Activated T-helper 17 cell treated with anti-CD3 and anti-CD28 coated beads, Interleukin-2, amount 50 U/mL, for 72 hours (primary cell): ENCODE data around the gene ATAT1. TPM values are rescaled to one million over a fixed set of nuclear protein-coding genes. Genes with fewer than 3 reads are reported as not detected.

Source experiments
- ATAC-seq: fragments of 150-1000 bp; cut with Tn5 transposase; replicated peaks from 2 replicates; pipeline ENCODE4 v1.10.0; 2021; ENCODE audit warnings: mild to moderate bottlenecking, moderate library complexity
- H3K27ac Mint-ChIP-seq: one replicate; pipeline ENCODE4 v1.8.0; 2022; ENCODE audit warnings: mixed read lengths
- H3K27me3 Mint-ChIP-seq: one replicate; pipeline ENCODE4 v1.8.0; 2022; ENCODE audit warnings: mixed read lengths
- H3K36me3 Mint-ChIP-seq: one replicate; pipeline ENCODE4 v1.8.0; 2022; ENCODE audit warnings: low read depth, mild to moderate bottlenecking, mixed read lengths
- H3K4me1 Mint-ChIP-seq: one replicate; pipeline ENCODE4 v1.8.0; 2022; ENCODE audit warnings: mixed read lengths
- H3K4me3 Mint-ChIP-seq: one replicate; pipeline ENCODE4 v1.8.0; 2022; ENCODE audit warnings: mild to moderate bottlenecking, mixed read lengths
- H3K9me3 Mint-ChIP-seq: one replicate; pipeline ENCODE4 v1.8.0; 2022; ENCODE audit warnings: mixed read lengths
- total RNA-seq, 2 donors: library from RNA; stranded (reverse); gene quantifications; one replicate each; pipeline ENCODE4 v1.2.3, GENCODE V29; 2022

The ATAT1 gene
- total RNA-seq, 2 donors from 2014 or later: 12.3 to 20.9 TPM

GRCh38 chr6:30681766-30682142 is 55.1 kb downstream of the ATAT1 start:
- Mint-ChIP-seq H3K4me3 (peak overlapping the region; percentile 98), H3K27ac (peak overlapping the region; percentile 97), H3K27me3 (no peaks in the 10 kb centered on the region), H3K36me3 (peaks cover 100% of the 10 kb centered on the region), H3K9me3 (no peaks in the 10 kb centered on the region), H3K4me1 (peaks cover 4% of the 10 kb centered on the region)
- ATAC-seq: peak; percentile 2

GRCh38 chr6:30682143-30683117 is 55.8 kb downstream of the ATAT1 start:
- Mint-ChIP-seq H3K27ac (peak overlapping the region; percentile 97), H3K36me3 (peaks cover 100% of the 10 kb centered on the region), H3K4me3 (peak overlapping the region; percentile 98), H3K9me3 (no peaks in the 10 kb centered on the region), H3K27me3 (no peaks in the 10 kb centered on the region), H3K4me1 (peaks cover 4% of the 10 kb centered on the region)
- peak; percentile 74 for ATAC-seq

- ATAC-seq: no peak
- peaks cover 9% of the 10 kb centered on the region for H3K4me1 Mint-ChIP-seq
- H3K27ac Mint-ChIP-seq: peak overlapping the region; percentile 97
- no peaks in the 10 kb centered on the region for H3K9me3 Mint-ChIP-seq
- H3K36me3 Mint-ChIP-seq: peaks cover 100% of the 10 kb centered on the region
- no peaks in the 10 kb centered on the region for H3K27me3 Mint-ChIP-seq
- H3K4me3 Mint-ChIP-seq: peak overlapping the region; percentile 98
Measured at GRCh38 chr6:30683183-30683979, 56.7 kb downstream of the ATAT1 start.

GRCh38 chr6:30683980-30684338 is 57.3 kb downstream of the ATAT1 start:
- Mint-ChIP-seq H3K9me3 (no peaks in the 10 kb centered on the region), H3K4me1 (peaks cover 13% of the 10 kb centered on the region), H3K27ac (peak overlapping the region; percentile 97), H3K27me3 (no peaks in the 10 kb centered on the region), H3K36me3 (peaks cover 96% of the 10 kb centered on the region), H3K4me3 (peak overlapping the region; percentile 98)
- ATAC-seq: no peak

GRCh38 chr6:30684386-30685156 is 57.9 kb downstream of the ATAT1 start:
- no peaks in the 10 kb centered on the region for H3K9me3 Mint-ChIP-seq
- no peak for ATAC-seq
- H3K4me3 Mint-ChIP-seq: peak overlapping the region; percentile 98
- peak overlapping the region; percentile 97 for H3K27ac Mint-ChIP-seq
- H3K36me3 Mint-ChIP-seq: peaks cover 90% of the 10 kb centered on the region
- peaks cover 13% of the 10 kb centered on the region for H3K4me1 Mint-ChIP-seq
- H3K27me3 Mint-ChIP-seq: no peaks in the 10 kb centered on the region

- ATAC-seq: no peak
- H3K9me3 Mint-ChIP-seq: no peaks in the 10 kb centered on the region
- H3K27ac Mint-ChIP-seq: peak overlapping the region; percentile 97
- H3K4me3 Mint-ChIP-seq: peak overlapping the region; percentile 98
- H3K27me3 Mint-ChIP-seq: no peaks in the 10 kb centered on the region
- H3K4me1 Mint-ChIP-seq: peaks cover 20% of the 10 kb centered on the region
- H3K36me3 Mint-ChIP-seq: peaks cover 86% of the 10 kb centered on the region
Measured at GRCh38 chr6:30685157-30686008, 58.7 kb downstream of the ATAT1 start.

GRCh38 chr6:30686009-30686907 is 59.6 kb downstream of the ATAT1 start, which contains the start of gene PPP1R18:
Gene PPP1R18, minus strand, starts transcription at chr6:30686645. Its CDS starts 627 bp downstream, at chr6:30686018.
- ATAC-seq: peak; percentile 42

GRCh38 chr6:30686908-30687658 is 60.4 kb downstream of the ATAT1 start:
- peak; percentile 48 for ATAC-seq
- Mint-ChIP-seq H3K36me3 (peaks cover 73% of the 10 kb centered on the region), H3K27ac (peak overlapping the region; percentile 97), H3K27me3 (no peaks in the 10 kb centered on the region), H3K9me3 (no peaks in the 10 kb centered on the region), H3K4me1 (peaks cover 23% of the 10 kb centered on the region), H3K4me3 (peak overlapping the region; percentile 98)

More at GRCh38 chr6:30686009-30686907, 59.6 kb downstream of the ATAT1 start, which contains the start of gene PPP1R18:
- Mint-ChIP-seq H3K27me3 (no peaks in the 10 kb centered on the region), H3K27ac (peak within 1 kb of the TSS; percentile 97), H3K9me3 (no peaks in the 10 kb centered on the region), H3K4me1 (peaks cover 23% of the 10 kb centered on the region), H3K36me3 (peaks cover 81% of the 10 kb centered on the region), H3K4me3 (peak within 1 kb of the TSS; percentile 98)

- Mint-ChIP-seq H3K27me3 (no peaks in the 10 kb centered on the region), H3K9me3 (no peaks in the 10 kb centered on the region), H3K27ac (peak overlapping the region; percentile 97), H3K4me3 (peak overlapping the region; percentile 98), H3K4me1 (peaks cover 23% of the 10 kb centered on the region), H3K36me3 (peaks cover 65% of the 10 kb centered on the region)
- no peak for ATAC-seq
Measured at GRCh38 chr6:30687659-30688431, 61.2 kb downstream of the ATAT1 start.

- peak overlapping the region; percentile 97 for H3K27ac Mint-ChIP-seq
- peaks cover 58% of the 10 kb centered on the region for H3K36me3 Mint-ChIP-seq
- no peaks in the 10 kb centered on the region for H3K9me3 Mint-ChIP-seq
- H3K4me3 Mint-ChIP-seq: peak overlapping the region; percentile 98
- H3K27me3 Mint-ChIP-seq: no peaks in the 10 kb centered on the region
- peaks cover 23% of the 10 kb centered on the region for H3K4me1 Mint-ChIP-seq
- no peak for ATAC-seq
Measured at GRCh38 chr6:30688569-30688968, 61.9 kb downstream of the ATAT1 start.

- Mint-ChIP-seq H3K27me3 (no peaks in the 10 kb centered on the region), H3K4me3 (peak overlapping the region; percentile 98), H3K4me1 (peaks cover 23% of the 10 kb centered on the region), H3K27ac (peak overlapping the region; percentile 97), H3K9me3 (no peaks in the 10 kb centered on the region), H3K36me3 (peaks cover 51% of the 10 kb centered on the region)
- ATAC-seq: no peak
Measured at GRCh38 chr6:30689022-30689865, 62.6 kb downstream of the ATAT1 start.
